Natural killer cell (primary cell): ENCODE measurements around the gene THSD4. TPM values are rescaled to one million over a fixed set of nuclear protein-coding genes. Genes with fewer than 3 reads are reported as not detected.

ENCODE experiments used
- ATAC-seq, 3 donors: fragments of 150-1000 bp in 2 of 3; fragments of 200-7000 bp in 1 of 3; cut with Tn5 transposase; 1 replicate in 1 of 3; 2 replicates in 2 of 3; pipeline ENCODE4 v1.10.0; 2021; ENCODE audit warnings: mild to moderate bottlenecking in 2 of 3, moderate library complexity in 2 of 3
- DNase-seq, 2 donors: peaks; one replicate each; pipeline versions ENCODE4 v3.0.0 to v3.0.0-alpha.2; 2013 to 2021; ENCODE audit warnings: mixed read lengths in 1 of 2
- H3K27ac ChIP-seq: one replicate; pipeline ENCODE4 v1.5.1; 2013; ENCODE audit warnings: mild to moderate bottlenecking, low read length
- H3K27me3 ChIP-seq: one replicate; pipeline ENCODE4 v1.6.1; 2013; ENCODE audit warnings: low read length; ENCODE audit not compliant: control insufficient read depth, insufficient read depth
- H3K36me3 ChIP-seq: one replicate; pipeline ENCODE4 v1.6.1; 2013; ENCODE audit warnings: low read length; ENCODE audit not compliant: control insufficient read depth, insufficient read depth
- H3K4me1 ChIP-seq: one replicate; pipeline ENCODE4 v1.6.1; 2013; ENCODE audit warnings: low read length; ENCODE audit not compliant: control insufficient read depth, insufficient read depth
- H3K4me3 ChIP-seq: one replicate; pipeline ENCODE4 v1.5.1; 2013; ENCODE audit warnings: low read length
- H3K9me3 ChIP-seq: one replicate; pipeline ENCODE4 v1.6.1; 2013; ENCODE audit warnings: low read length; ENCODE audit not compliant: control insufficient read depth, insufficient read depth
- H3K27ac Mint-ChIP-seq, 2 donors: one replicate each; pipeline ENCODE4 v1.8.0; 2022; ENCODE audit warnings: mild to moderate bottlenecking in 2 of 2, mixed read lengths in 2 of 2, moderate library complexity in 1 of 2
- H3K27me3 Mint-ChIP-seq, 2 donors: one replicate each; pipeline ENCODE4 v1.8.0; 2022; ENCODE audit warnings: low read depth in 2 of 2, mixed read lengths in 2 of 2
- H3K36me3 Mint-ChIP-seq: one replicate; pipeline ENCODE4 v1.8.0; 2022; ENCODE audit warnings: mixed read lengths
- H3K4me1 Mint-ChIP-seq, 2 donors: one replicate each; pipeline ENCODE4 v1.8.0; 2022; ENCODE audit warnings: mixed read lengths in 2 of 2
- H3K4me3 Mint-ChIP-seq: one replicate; pipeline ENCODE4 v1.8.0; 2022; ENCODE audit warnings: mild to moderate bottlenecking, moderate library complexity, mixed read lengths
- H3K9me3 Mint-ChIP-seq, 2 donors: one replicate each; pipeline ENCODE4 v1.8.0; 2022; ENCODE audit warnings: mixed read lengths in 2 of 2
- CTCF ChIP-seq: fragments of 200-600 bp; IDR thresholded peaks from one replicate; pipeline ENCODE4 v1.8.0; 2022; ENCODE audit warnings: antibody characterized with exemption
- WGBS: methylation state at CpG from one replicate; pipeline ENCODE4 v1.1.7; 2013; ENCODE audit warnings: missing lambda C conversion rate; ENCODE audit not compliant: insufficient coverage; 5-methylcytosine and 5-hydroxymethylcytosine counted together
- intact Hi-C: fragments of 100-400 bp; cut with micrococcal nuclease; formaldehyde crosslinking; loops from one replicate; pipeline ENCODE4 v1.14.2; 2022
- total RNA-seq, 4 donors: library from RNA; stranded (reverse); fragments of 120-200 nt in 1 of 4; gene quantifications; one replicate each; pipeline versions ENCODE4 v1.2.3 to v1.2.4, GENCODE V29; 2013 to 2022

The THSD4 gene
- total RNA-seq, 3 donors from 2014 or later (not counting 1 experiment from before 2014, with no cell fraction given): not detected

GRCh38 chr15:71291723-71292122, 176.5 kb downstream of the THSD4 start:
- Mint-ChIP-seq H3K27ac (no peak overlapping the region), H3K4me1 (peaks cover 20 to 28% of the 10 kb centered on the region in 2 donors), H3K27me3 (peaks cover 2 to 15% of the 10 kb centered on the region in 2 donors), H3K4me3 (no peak overlapping the region), H3K36me3 (no peaks in the 10 kb centered on the region), H3K9me3 (no peaks in the 10 kb centered on the region)
- 50% methylated on average over 1 of the region's 1 CpG for WGBS
- Histone ChIP-seq H3K4me1 (no peaks in the 10 kb centered on the region), H3K4me3 (no peak overlapping the region), H3K27me3 (peaks cover 7% of the 10 kb centered on the region), H3K9me3 (no peaks in the 10 kb centered on the region), H3K27ac (no peak overlapping the region), H3K36me3 (no peaks in the 10 kb centered on the region)
- DNase-seq (peak in 1 of 2 donors; percentile 24), ATAC-seq (peak in 2 of 3 donors; percentile 57 to 94)
- no peak for TF ChIP-seq CTCF
- intact Hi-C loops: no loop called here

GRCh38 chr15:71293723-71294122, 178.5 kb downstream of the THSD4 start:
- no peak overlapping the region for H3K4me3 Mint-ChIP-seq
- Histone ChIP-seq H3K27ac (no peak overlapping the region), H3K27me3 (peaks cover 5% of the 10 kb centered on the region), H3K4me3 (no peak overlapping the region), H3K4me1 (no peaks in the 10 kb centered on the region), H3K36me3 (no peaks in the 10 kb centered on the region), H3K9me3 (no peaks in the 10 kb centered on the region)
- no peak overlapping the region for H3K27ac Mint-ChIP-seq
- H3K36me3 Mint-ChIP-seq: no peaks in the 10 kb centered on the region
- H3K9me3 Mint-ChIP-seq: no peaks in the 10 kb centered on the region
- no peak for ATAC-seq
- H3K4me1 Mint-ChIP-seq: peaks cover 20 to 28% of the 10 kb centered on the region in 2 donors
- no peak for TF ChIP-seq CTCF
- H3K27me3 Mint-ChIP-seq: peaks cover 0 to 13% of the 10 kb centered on the region in 2 donors
- WGBS: 22% methylated on average over 2 of the region's 2 CpGs
- intact Hi-C loops: no loop called here
- DNase-seq: no peak

GRCh38 chr15:71294251-71294910, 179.1 kb downstream of the THSD4 start:
- ATAC-seq (no peak), DNase-seq (no peak)
- intact Hi-C loops: no loop called here
- Mint-ChIP-seq H3K4me3 (no peak overlapping the region), H3K27ac (no peak overlapping the region), H3K4me1 (peaks cover 20 to 28% of the 10 kb centered on the region in 2 donors), H3K9me3 (no peaks in the 10 kb centered on the region), H3K36me3 (no peaks in the 10 kb centered on the region), H3K27me3 (peaks cover 0 to 19% of the 10 kb centered on the region in 2 donors)
- no peaks in the 10 kb centered on the region for H3K36me3 ChIP-seq
- WGBS: 75% methylated on average over 8 of the region's 12 CpGs
- H3K27me3 ChIP-seq: peaks cover 5% of the 10 kb centered on the region
- H3K4me1 ChIP-seq: no peaks in the 10 kb centered on the region
- no peak overlapping the region for H3K4me3 ChIP-seq
- H3K27ac ChIP-seq: no peak overlapping the region
- no peak for TF ChIP-seq CTCF
- H3K9me3 ChIP-seq: no peaks in the 10 kb centered on the region
